ENCODE measurements around the gene AK1.

DNA sequence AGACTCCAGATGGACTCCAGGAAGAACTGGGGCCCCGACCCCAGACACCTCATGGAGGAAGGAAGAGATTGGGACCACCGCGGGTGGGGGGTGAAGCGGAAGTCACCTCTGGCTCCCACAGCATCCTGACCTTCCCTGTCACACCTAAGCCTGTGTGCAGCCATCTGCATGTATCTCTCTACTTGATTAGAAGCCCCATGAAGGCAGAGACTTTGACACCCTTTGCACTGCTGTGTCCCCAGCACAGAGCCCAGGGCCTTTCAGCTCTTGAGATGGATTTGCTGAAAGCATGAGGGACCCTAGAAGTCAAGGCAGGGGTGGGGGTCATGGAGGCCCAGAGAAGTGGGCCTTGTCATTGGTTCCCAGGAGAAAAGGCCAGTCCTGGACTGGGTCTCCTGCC, 20.2 kb downstream of the AK1 start:
- TF ChIP-seq EZH2 (optimal IDR thresholded peaks at IDR 0.05; ENCODE audit: low read depth, low read length) (no peak), EZH2phosphoT487 (IDR thresholded peaks at IDR 0.05; ENCODE audit: low read length) (no peak)
- TF ChIP-seq, protein P1, sequence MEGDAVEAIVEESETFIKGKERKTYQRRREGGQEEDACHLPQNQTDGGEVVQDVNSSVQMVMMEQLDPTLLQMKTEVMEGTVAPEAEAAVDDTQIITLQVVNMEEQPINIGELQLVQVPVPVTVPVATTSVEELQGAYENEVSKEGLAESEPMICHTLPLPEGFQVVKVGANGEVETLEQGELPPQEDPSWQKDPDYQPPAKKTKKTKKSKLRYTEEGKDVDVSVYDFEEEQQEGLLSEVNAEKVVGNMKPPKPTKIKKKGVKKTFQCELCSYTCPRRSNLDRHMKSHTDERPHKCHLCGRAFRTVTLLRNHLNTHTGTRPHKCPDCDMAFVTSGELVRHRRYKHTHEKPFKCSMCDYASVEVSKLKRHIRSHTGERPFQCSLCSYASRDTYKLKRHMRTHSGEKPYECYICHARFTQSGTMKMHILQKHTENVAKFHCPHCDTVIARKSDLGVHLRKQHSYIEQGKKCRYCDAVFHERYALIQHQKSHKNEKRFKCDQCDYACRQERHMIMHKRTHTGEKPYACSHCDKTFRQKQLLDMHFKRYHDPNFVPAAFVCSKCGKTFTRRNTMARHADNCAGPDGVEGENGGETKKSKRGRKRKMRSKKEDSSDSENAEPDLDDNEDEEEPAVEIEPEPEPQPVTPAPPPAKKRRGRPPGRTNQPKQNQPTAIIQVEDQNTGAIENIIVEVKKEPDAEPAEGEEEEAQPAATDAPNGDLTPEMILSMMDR (IDR thresholded peaks at IDR 0.05; ENCODE audit: low read length): no peak
